K562 (cell line): Measurements from ENCODE around the gene DAG1. TPM values are rescaled to one million over a fixed set of nuclear protein-coding genes. Genes with fewer than 3 reads are reported as not detected.

Source experiments
- ATAC-seq: fragments of 200-7000 bp; cut with Tn5 transposase; 3 replicates; pipeline ENCODE4 v1.9.1; 2020; ENCODE audit warnings: moderate library complexity
- BruUV-seq: library from RNA; stranded (reverse); fragments of 400-500 nt; replicated peaks from 2 replicates; lab custom pipeline; 2021; lab: Mats Ljungman, UMichigan
- CTCF ChIA-PET: fragments of 300-600 bp; formaldehyde crosslinking; extraction: SDS; loops from one replicate; lab custom pipeline; 2021; ENCODE audit warnings: low intra/inter-chr PET ratio; lab: Yijun Ruan, JAX
- POLR2A ChIA-PET: fragments of 300-600, 350-650 bp; sonication (Branson Sonifier 250); formaldehyde crosslinking; extraction: SDS; loops from one replicate; lab custom pipeline; 2021; ENCODE audit warnings: antibody characterized with exemption, inconsistent platforms; lab: Yijun Ruan, JAX
- DNase-seq, 4 experiments: peaks; one replicate each; pipeline versions ENCODE4 v3.0.0 to v3.0.0-alpha.2; 2011 to 2018; ENCODE audit warnings: low spot score in 3 of 4, mixed read lengths in 3 of 4; ENCODE audit errors: extremely low read depth in 1 of 4
- FAIRE-seq: peaks from 2 replicates; lab custom pipeline; 2011; peaks lifted over from hg19 to GRCh38; lab: Jason Lieb, UNC
- H2AFZ ChIP-seq: 2 replicates; pipeline ENCODE4 v1.6.0; 2011; ENCODE audit warnings: low read depth, low read length, control low read depth, inconsistent platforms
- H3K27ac ChIP-seq: fragments of 200-600 bp; 3 replicates; pipeline ENCODE4 v1.8.0; 2011; ENCODE audit warnings: low read depth, mild to moderate bottlenecking, control low read depth, inconsistent platforms, low read length, moderate library complexity, mixed read lengths; ENCODE audit errors: extremely low read depth
- H3K27me3 ChIP-seq, 2 experiments: fragments of 300-600 bp in 1 of 2; 2 replicates in 1 of 2; 3 replicates in 1 of 2; pipeline versions ENCODE4 v1.6.0 to v1.8.0; 2011; ENCODE audit warnings: inconsistent platforms in 2 of 2, low read length in 2 of 2, mild to moderate bottlenecking in 1 of 2, mixed read lengths in 1 of 2, moderate library complexity in 1 of 2; ENCODE audit not compliant: control insufficient read depth in 2 of 2, insufficient read depth in 2 of 2
- H3K36me3 ChIP-seq: fragments of 300-600 bp; 3 replicates; pipeline ENCODE4 v1.8.0; 2011; ENCODE audit warnings: mild to moderate bottlenecking, low read length, inconsistent platforms; ENCODE audit not compliant: control insufficient read depth, insufficient read depth
- H3K4me1 ChIP-seq, 2 experiments: fragments of 200-600 bp in 1 of 2; replicated peaks in 1 of 2; 2 replicates in 1 of 2; 3 replicates in 1 of 2; pipeline versions ENCODE4 v1.5.1 to v1.8.0; 2011; ENCODE audit warnings: inconsistent platforms in 2 of 2, low read length in 2 of 2, mild to moderate bottlenecking in 1 of 2, mixed read lengths in 1 of 2, moderate library complexity in 1 of 2; ENCODE audit not compliant: control insufficient read depth in 2 of 2, insufficient read depth in 2 of 2
- H3K4me2 ChIP-seq: 2 replicates; pipeline ENCODE4 v1.6.1; 2011; ENCODE audit warnings: low read length, control low read depth, inconsistent platforms, mixed read lengths; ENCODE audit not compliant: insufficient read depth
- H3K4me3 ChIP-seq: fragments of 200-600 bp; sonication (generic), shearing (Covaris generic); 2 replicates; pipeline ENCODE4 v1.5.1; 2016; ENCODE audit warnings: control low read depth, inconsistent platforms
- H3K79me2 ChIP-seq: fragments of 200-600 bp; 3 replicates; pipeline ENCODE4 v1.8.0; 2011; ENCODE audit warnings: low read length, inconsistent platforms; ENCODE audit not compliant: control insufficient read depth, insufficient read depth
- H3K9ac ChIP-seq, 2 experiments: 2 replicates each; pipeline versions ENCODE4 v1.6.0 to v1.6.1; 2011; ENCODE audit warnings: low read depth in 2 of 2, low read length in 2 of 2, control low read depth in 1 of 2, inconsistent platforms in 1 of 2, mild to moderate bottlenecking in 1 of 2, mixed read lengths in 1 of 2; ENCODE audit not compliant: insufficient read depth in 1 of 2
- H3K9me1 ChIP-seq: one replicate; pipeline ENCODE4 v1.6.0; 2011; ENCODE audit warnings: inconsistent platforms, mild to moderate bottlenecking, low read length, moderate library complexity; ENCODE audit not compliant: control insufficient read depth, insufficient read depth
- H3K9me3 ChIP-seq: replicated peaks from 2 replicates; pipeline ENCODE4 v1.5.1; 2011; ENCODE audit warnings: low read depth, low read length, inconsistent platforms; ENCODE audit not compliant: control insufficient read depth, insufficient read depth
- H4K20me1 ChIP-seq: replicated peaks from 2 replicates; pipeline ENCODE4 v1.6.1; 2011; ENCODE audit warnings: low read length, inconsistent platforms, mixed read lengths; ENCODE audit not compliant: control insufficient read depth, insufficient read depth
- ARID3A ChIP-seq: IDR thresholded peaks from 2 replicates; pipeline ENCODE4 v1.6.1; 2012; ENCODE audit warnings: low read depth, low read length, improper control_type of control experiment, borderline replicate concordance
- ATF6 ChIP-seq: sonication (generic); formaldehyde crosslinking; IDR thresholded peaks from 2 replicates; pipeline ENCODE4 v1.4.0; 2020; ENCODE audit warnings: mild to moderate bottlenecking, missing genetic modification reagents
- HDAC6 ChIP-seq: IDR thresholded peaks from 2 replicates; pipeline ENCODE4 v1.6.1; 2012; ENCODE audit warnings: low read depth, mild to moderate bottlenecking, control low read depth, inconsistent platforms, low read length, moderate library complexity
- LCOR ChIP-seq: sonication (generic); formaldehyde crosslinking; IDR thresholded peaks from 2 replicates; pipeline ENCODE4 v1.8.0; 2022; ENCODE audit warnings: mild to moderate bottlenecking, missing genetic modification reagents
- MAFK ChIP-seq: IDR thresholded peaks from 2 replicates; pipeline ENCODE4 v1.6.1; 2011; ENCODE audit warnings: low read length, improper control_type of control experiment
- PHF8 ChIP-seq: fragments of 200-600 bp; sonication (generic); IDR thresholded peaks from 2 replicates; pipeline ENCODE4 v1.6.1; 2012; ENCODE audit warnings: mixed run types, mild to moderate bottlenecking, inconsistent platforms, low read length, moderate library complexity, borderline replicate concordance
- RBM17 ChIP-seq: fragments of 200-400 bp; formaldehyde crosslinking; IDR thresholded peaks from 2 replicates; pipeline ENCODE4 v1.6.1; 2017; ENCODE audit warnings: low read depth, mild to moderate bottlenecking, low read length, borderline replicate concordance
- SIX5 ChIP-seq, 2 experiments: IDR thresholded peaks; 2 replicates each; pipeline ENCODE4 v1.6.1; 2011; ENCODE audit warnings: low read length in 2 of 2, borderline replicate concordance in 1 of 2, low read depth in 1 of 2, mild to moderate bottlenecking in 1 of 2, moderate library complexity in 1 of 2; ENCODE audit not compliant: insufficient read depth in 1 of 2
- TCF7 ChIP-seq: sonication (generic); IDR thresholded peaks from 2 replicates; pipeline ENCODE4 v1.6.1; 2016; ENCODE audit warnings: antibody characterized with exemption, borderline replicate concordance
- ZNF408 ChIP-seq: fragments of 250-450 bp; sonication (Bioruptor Pico); IDR thresholded peaks from 2 replicates; pipeline ENCODE4 v1.4.0; 2020; ENCODE audit warnings: low read depth, mild to moderate bottlenecking, moderate library complexity
- ZNF551 ChIP-seq: fragments of 250-450 bp; sonication (Bioruptor Pico); IDR thresholded peaks from 2 replicates; pipeline ENCODE4 v1.5.0; 2021; ENCODE audit warnings: mild to moderate bottlenecking, moderate library complexity
- ZNF583 ChIP-seq: fragments of 250-450 bp; sonication (Bioruptor Pico); IDR thresholded peaks from 2 replicates; pipeline ENCODE4 v1.4.0; 2020
- WGBS: fragments of 100-300 bp; shearing (Covaris generic); methylation state at CpG from one replicate; pipeline ENCODE4 v1.1.6; 2016; ENCODE audit warnings: low coverage, mixed read lengths; ENCODE audit not compliant: insufficient coverage; ENCODE audit errors: missing lambda C conversion rate; 5-methylcytosine and 5-hydroxymethylcytosine counted together
- in situ Hi-C: fragments of 300-500 bp; cut with MboI; formaldehyde crosslinking; loops from 4 replicates; pipeline ENCODE4 v1.15.0; 2018; ENCODE audit warnings: inconsistent platforms, mixed read lengths
- intact Hi-C: fragments of 100-400 bp; cut with micrococcal nuclease; formaldehyde crosslinking; loops from 2 replicates; pipeline ENCODE4 v1.14.2; 2022
- polyA plus RNA-seq, 8 experiments: library from polyadenylated mRNA; depleted of rRNA in 4 of 8; stranded (reverse) in 5 of 8; unstranded in 3 of 8; fragments of >200 nt; fragmentation: Nextera tagmentation in 2 of 8; fragmentation: Illumina TruSeq in 1 of 8; extraction: Ambion mirVana in 2 of 8; extraction: Trizol in 1 of 8; gene quantifications; 2 replicates each; pipeline versions ENCODE4 v1.2.1 to v1.2.3, GENCODE V29; 2011 to 2014; ENCODE audit warnings: inconsistent platforms in 1 of 8, missing spikeins in 1 of 8
- total RNA-seq, 7 experiments: library from RNA; depleted of rRNA in 6 of 7; stranded (reverse); fragments of >200 nt in 6 of 7; fragmentation: Illumina TruSeq in 2 of 7; extraction: Trizol in 2 of 7; gene quantifications; 2 replicates each; pipeline versions ENCODE4 v1.2.1 to v1.2.3, GENCODE V29; 2011 to 2021; ENCODE audit warnings: low replicate concordance in 1 of 7
- TF ChIP-seq, protein P1 (sequence below): fragments of 450-650 bp; formaldehyde crosslinking; IDR thresholded peaks from 2 replicates; pipeline ENCODE4 v1.4.0; 2020; ENCODE audit warnings: mild to moderate bottlenecking, moderate library complexity
- TF ChIP-seq, protein P2 (sequence below): sonication (generic); formaldehyde crosslinking; IDR thresholded peaks from 2 replicates; pipeline ENCODE4 v1.8.0; 2023; ENCODE audit warnings: mild to moderate bottlenecking, missing genetic modification reagents

DAG1 gene
- total and polyA plus RNA-seq, 9 of the 15 experiments (the other 6 are each of a cell fraction or from before 2014, with no cell fraction given), result 0.29 to 19.6 (median 8.2) TPM

DNA sequence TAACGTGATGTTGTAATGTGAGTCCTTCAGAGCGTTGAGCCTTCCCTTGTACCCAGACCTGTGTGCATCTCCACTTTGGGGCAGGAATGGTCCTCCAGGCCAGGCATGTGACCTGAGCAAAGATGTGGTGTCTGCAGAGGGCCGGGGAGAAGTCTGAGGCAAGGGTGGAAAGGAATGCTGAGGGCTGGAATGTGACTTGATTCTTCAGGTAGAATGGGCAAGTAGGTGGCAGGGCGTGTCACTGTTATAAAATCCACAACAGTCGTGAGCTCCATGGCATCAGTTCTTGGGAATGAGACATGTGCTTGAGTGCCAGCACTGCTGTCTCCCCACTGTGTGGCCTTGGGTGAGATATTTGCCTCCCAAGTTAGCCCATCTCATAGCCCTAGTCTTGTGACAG lies 60.2 kb downstream of the DAG1 start:
- no peaks in the 10 kb centered on the region for H3K27me3 ChIP-seq
- WGBS, result 81% methylated on average over 5 of the region's 5 CpGs
- no peak overlapping the region for H2AFZ ChIP-seq
- no TSS peak for BruUV-seq
- peaks cover 5% of the 10 kb centered on the region in 2 experiments; a peak in 4 of 5 replicates for H3K4me1 ChIP-seq
- intact Hi-C loops (no loop called here), in situ Hi-C loops (no loop called here)
- ATAC-seq (no peak), DNase-seq (no peak), FAIRE-seq (no peak)
- no peak overlapping the region; the same call in 2 of the 3 replicates for H3K27ac ChIP-seq
- ChIA-PET CTCF (no interaction called here), POLR2A (no interaction called here)
- peaks cover 3% of the 10 kb centered on the region for H3K9me1 ChIP-seq
- H4K20me1 ChIP-seq, result no peaks in the 10 kb centered on the region
- H3K4me3 ChIP-seq, result no peak overlapping the region
- H3K9me3 ChIP-seq, result no peaks in the 10 kb centered on the region
- H3K36me3 ChIP-seq, result peaks cover 37% of the 10 kb centered on the region; the same call in 2 of the 3 replicates
- peak overlapping the region in 1 of 2 experiments; percentile 71; a peak in 1 of 4 replicates for H3K9ac ChIP-seq
- no peak overlapping the region for H3K4me2 ChIP-seq
- no peaks in the 10 kb centered on the region for H3K79me2 ChIP-seq
- TF ChIP-seq TCF7 (no peak), ZNF408 (CRISPR knock-in tag) (no peak), ZNF551 (CRISPR knock-in tag) (no peak), RBM17 (no peak), PHF8 (no peak), LCOR (CRISPR knock-in tag) (no peak), ATF6 (CRISPR knock-in tag) (no peak), MAFK (no peak), HDAC6 (no peak), ZNF583 (CRISPR knock-in tag) (no peak), ARID3A (no peak), SIX5 (IDR thresholded peaks at IDR 0.05; ENCODE audit: borderline replicate concordance in 1 of 2, insufficient read depth in 1 of 2, low read depth in 1 of 2, low read length in 2 of 2) (no peak)
- TF ChIP-seq, protein P1, sequence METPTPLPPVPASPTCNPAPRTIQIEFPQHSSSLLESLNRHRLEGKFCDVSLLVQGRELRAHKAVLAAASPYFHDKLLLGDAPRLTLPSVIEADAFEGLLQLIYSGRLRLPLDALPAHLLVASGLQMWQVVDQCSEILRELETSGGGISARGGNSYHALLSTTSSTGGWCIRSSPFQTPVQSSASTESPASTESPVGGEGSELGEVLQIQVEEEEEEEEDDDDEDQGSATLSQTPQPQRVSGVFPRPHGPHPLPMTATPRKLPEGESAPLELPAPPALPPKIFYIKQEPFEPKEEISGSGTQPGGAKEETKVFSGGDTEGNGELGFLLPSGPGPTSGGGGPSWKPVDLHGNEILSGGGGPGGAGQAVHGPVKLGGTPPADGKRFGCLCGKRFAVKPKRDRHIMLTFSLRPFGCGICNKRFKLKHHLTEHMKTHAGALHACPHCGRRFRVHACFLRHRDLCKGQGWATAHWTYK (CRISPR knock-in tag), result no peak
- TF ChIP-seq, protein P2, sequence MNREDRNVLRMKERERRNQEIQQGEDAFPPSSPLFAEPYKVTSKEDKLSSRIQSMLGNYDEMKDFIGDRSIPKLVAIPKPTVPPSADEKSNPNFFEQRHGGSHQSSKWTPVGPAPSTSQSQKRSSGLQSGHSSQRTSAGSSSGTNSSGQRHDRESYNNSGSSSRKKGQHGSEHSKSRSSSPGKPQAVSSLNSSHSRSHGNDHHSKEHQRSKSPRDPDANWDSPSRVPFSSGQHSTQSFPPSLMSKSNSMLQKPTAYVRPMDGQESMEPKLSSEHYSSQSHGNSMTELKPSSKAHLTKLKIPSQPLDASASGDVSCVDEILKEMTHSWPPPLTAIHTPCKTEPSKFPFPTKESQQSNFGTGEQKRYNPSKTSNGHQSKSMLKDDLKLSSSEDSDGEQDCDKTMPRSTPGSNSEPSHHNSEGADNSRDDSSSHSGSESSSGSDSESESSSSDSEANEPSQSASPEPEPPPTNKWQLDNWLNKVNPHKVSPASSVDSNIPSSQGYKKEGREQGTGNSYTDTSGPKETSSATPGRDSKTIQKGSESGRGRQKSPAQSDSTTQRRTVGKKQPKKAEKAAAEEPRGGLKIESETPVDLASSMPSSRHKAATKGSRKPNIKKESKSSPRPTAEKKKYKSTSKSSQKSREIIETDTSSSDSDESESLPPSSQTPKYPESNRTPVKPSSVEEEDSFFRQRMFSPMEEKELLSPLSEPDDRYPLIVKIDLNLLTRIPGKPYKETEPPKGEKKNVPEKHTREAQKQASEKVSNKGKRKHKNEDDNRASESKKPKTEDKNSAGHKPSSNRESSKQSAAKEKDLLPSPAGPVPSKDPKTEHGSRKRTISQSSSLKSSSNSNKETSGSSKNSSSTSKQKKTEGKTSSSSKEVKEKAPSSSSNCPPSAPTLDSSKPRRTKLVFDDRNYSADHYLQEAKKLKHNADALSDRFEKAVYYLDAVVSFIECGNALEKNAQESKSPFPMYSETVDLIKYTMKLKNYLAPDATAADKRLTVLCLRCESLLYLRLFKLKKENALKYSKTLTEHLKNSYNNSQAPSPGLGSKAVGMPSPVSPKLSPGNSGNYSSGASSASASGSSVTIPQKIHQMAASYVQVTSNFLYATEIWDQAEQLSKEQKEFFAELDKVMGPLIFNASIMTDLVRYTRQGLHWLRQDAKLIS (CRISPR knock-in tag), result no peak
